ENCODE results near the gene KRT38.

DNA sequence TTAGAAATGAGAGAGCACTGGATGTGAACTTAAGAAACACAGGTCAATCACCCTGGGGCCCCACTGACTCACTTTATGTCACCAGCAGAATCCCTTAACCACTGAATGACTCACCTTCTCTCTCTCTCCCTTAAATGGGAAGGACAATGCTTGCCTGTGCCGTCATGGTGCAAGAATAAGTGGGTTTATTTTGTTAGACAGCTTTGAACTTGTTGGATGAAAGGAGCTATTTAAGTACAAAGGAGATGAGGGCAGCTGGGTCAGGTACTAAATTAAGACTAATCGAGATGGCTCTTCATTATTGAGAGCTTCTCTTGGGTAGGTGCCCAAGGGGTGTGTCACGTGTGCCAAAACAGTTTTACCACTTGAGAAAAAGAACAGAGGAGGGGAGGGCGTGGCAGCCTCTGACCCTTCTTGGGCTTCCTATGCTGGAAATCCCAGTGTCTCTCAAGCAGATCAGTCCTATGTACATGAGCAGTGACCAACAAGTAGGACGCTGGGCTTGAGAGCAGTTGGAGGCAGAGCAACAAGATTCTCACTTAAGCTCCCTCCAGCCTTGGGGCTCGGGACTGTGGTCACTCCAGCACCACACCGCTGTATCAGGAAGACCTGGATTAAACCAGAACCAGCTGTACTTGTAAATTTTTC is 36.6 kb downstream of the KRT38 start:
- TF ChIP-seq SIN3A (IDR thresholded peaks at IDR 0.05; ENCODE audit: borderline replicate concordance, insufficient read depth, low read length) (no peak), POLR2AphosphoS5 (IDR thresholded peaks at IDR 0.05; ENCODE audit: low read depth, low read length) (no peak)

All from PFSK-1 (cell line).